ENCODE results near the gene SF1.

DNA sequence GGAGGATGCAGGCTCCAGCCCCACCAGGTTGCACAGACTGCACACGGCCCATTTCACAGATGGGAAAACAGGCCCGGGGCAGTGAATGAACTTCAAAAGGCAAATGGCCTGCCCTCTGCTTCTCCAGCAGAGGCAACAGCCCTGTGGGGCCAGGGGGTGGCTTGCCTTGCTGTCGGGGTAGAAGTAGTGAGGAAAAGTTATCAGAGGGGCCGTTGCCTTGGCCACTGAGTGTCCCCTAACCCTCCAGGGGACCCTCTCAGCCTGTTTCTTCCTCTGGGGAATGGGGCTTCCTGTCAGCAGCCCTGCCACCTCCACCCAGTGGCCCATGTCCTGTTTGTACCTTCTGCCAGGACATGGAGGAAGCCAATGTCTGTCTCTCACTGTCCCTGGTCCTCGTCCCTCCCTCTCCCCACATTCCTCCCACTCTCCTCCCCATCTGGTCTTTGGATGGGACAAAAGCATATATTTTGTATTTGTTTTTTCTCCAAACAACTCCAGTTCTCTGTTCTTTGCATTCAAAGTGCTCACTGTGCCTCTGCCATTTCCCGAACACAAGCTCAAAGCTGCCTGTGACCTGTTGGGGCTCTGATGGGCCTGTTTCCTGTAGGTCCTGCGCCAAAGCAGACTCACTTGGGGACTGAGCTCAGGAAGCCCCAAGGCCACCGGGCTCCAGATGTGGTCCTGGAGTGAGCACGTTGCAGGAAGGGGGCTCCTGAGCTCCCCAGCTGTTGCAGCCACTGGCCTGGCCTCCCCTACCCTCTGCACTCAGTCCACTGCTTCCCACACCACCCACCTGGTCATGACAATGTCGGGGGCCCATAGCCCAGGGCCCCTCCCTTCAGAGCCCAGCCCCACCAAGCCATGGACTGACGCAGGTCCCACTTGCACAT is 15.2 kb upstream of the SF1 start:
- TF ChIP-seq, protein P1, sequence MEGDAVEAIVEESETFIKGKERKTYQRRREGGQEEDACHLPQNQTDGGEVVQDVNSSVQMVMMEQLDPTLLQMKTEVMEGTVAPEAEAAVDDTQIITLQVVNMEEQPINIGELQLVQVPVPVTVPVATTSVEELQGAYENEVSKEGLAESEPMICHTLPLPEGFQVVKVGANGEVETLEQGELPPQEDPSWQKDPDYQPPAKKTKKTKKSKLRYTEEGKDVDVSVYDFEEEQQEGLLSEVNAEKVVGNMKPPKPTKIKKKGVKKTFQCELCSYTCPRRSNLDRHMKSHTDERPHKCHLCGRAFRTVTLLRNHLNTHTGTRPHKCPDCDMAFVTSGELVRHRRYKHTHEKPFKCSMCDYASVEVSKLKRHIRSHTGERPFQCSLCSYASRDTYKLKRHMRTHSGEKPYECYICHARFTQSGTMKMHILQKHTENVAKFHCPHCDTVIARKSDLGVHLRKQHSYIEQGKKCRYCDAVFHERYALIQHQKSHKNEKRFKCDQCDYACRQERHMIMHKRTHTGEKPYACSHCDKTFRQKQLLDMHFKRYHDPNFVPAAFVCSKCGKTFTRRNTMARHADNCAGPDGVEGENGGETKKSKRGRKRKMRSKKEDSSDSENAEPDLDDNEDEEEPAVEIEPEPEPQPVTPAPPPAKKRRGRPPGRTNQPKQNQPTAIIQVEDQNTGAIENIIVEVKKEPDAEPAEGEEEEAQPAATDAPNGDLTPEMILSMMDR (IDR thresholded peaks at IDR 0.05; ENCODE audit: low read depth, low read length) = no peak
- TF ChIP-seq POLR2A (IDR thresholded peaks at IDR 0.05; ENCODE audit: extremely low read depth, insufficient read length) (no peak), MYC (IDR thresholded peaks at IDR 0.05; ENCODE audit: low read depth, low read length) (no peak)
- TF ChIP-seq, protein P2, sequence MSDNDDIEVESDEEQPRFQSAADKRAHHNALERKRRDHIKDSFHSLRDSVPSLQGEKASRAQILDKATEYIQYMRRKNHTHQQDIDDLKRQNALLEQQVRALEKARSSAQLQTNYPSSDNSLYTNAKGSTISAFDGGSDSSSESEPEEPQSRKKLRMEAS (IDR thresholded peaks at IDR 0.05; ENCODE audit: low read depth, low read length) = no peak
